Natural killer cell (primary cell): ENCODE measurements around the gene GEMIN4. TPM values are rescaled to one million over a fixed set of nuclear protein-coding genes. Genes with fewer than 3 reads are reported as not detected.
"Not testable (repeated sequence)": the region's sequence is repeated elsewhere in the genome, so short reads cannot be mapped to it uniquely, and the experiment has no call there.

Source experiments
- ATAC-seq, 3 donors: fragments of 150-1000 bp in 2 of 3; fragments of 200-7000 bp in 1 of 3; cut with Tn5 transposase; 1 replicate in 1 of 3; 2 replicates in 2 of 3; pipeline ENCODE4 v1.10.0; 2021; ENCODE audit warnings: mild to moderate bottlenecking in 2 of 3, moderate library complexity in 2 of 3
- DNase-seq, 2 donors: peaks; one replicate each; pipeline versions ENCODE4 v3.0.0 to v3.0.0-alpha.2; 2013 to 2021; ENCODE audit warnings: mixed read lengths in 1 of 2
- H3K27ac ChIP-seq: one replicate; pipeline ENCODE4 v1.5.1; 2013; ENCODE audit warnings: mild to moderate bottlenecking, low read length
- H3K27me3 ChIP-seq: one replicate; pipeline ENCODE4 v1.6.1; 2013; ENCODE audit warnings: low read length; ENCODE audit not compliant: control insufficient read depth, insufficient read depth
- H3K36me3 ChIP-seq: one replicate; pipeline ENCODE4 v1.6.1; 2013; ENCODE audit warnings: low read length; ENCODE audit not compliant: control insufficient read depth, insufficient read depth
- H3K4me1 ChIP-seq: one replicate; pipeline ENCODE4 v1.6.1; 2013; ENCODE audit warnings: low read length; ENCODE audit not compliant: control insufficient read depth, insufficient read depth
- H3K4me3 ChIP-seq: one replicate; pipeline ENCODE4 v1.5.1; 2013; ENCODE audit warnings: low read length
- H3K9me3 ChIP-seq: one replicate; pipeline ENCODE4 v1.6.1; 2013; ENCODE audit warnings: low read length; ENCODE audit not compliant: control insufficient read depth, insufficient read depth
- H3K27ac Mint-ChIP-seq, 2 donors: one replicate each; pipeline ENCODE4 v1.8.0; 2022; ENCODE audit warnings: mild to moderate bottlenecking in 2 of 2, mixed read lengths in 2 of 2, moderate library complexity in 1 of 2
- H3K27me3 Mint-ChIP-seq, 2 donors: one replicate each; pipeline ENCODE4 v1.8.0; 2022; ENCODE audit warnings: low read depth in 2 of 2, mixed read lengths in 2 of 2
- H3K36me3 Mint-ChIP-seq: one replicate; pipeline ENCODE4 v1.8.0; 2022; ENCODE audit warnings: mixed read lengths
- H3K4me1 Mint-ChIP-seq, 2 donors: one replicate each; pipeline ENCODE4 v1.8.0; 2022; ENCODE audit warnings: mixed read lengths in 2 of 2
- H3K4me3 Mint-ChIP-seq: one replicate; pipeline ENCODE4 v1.8.0; 2022; ENCODE audit warnings: mild to moderate bottlenecking, moderate library complexity, mixed read lengths
- H3K9me3 Mint-ChIP-seq, 2 donors: one replicate each; pipeline ENCODE4 v1.8.0; 2022; ENCODE audit warnings: mixed read lengths in 2 of 2
- WGBS: methylation state at CpG from one replicate; pipeline ENCODE4 v1.1.7; 2013; ENCODE audit warnings: missing lambda C conversion rate; ENCODE audit not compliant: insufficient coverage; 5-methylcytosine and 5-hydroxymethylcytosine counted together
- intact Hi-C: fragments of 100-400 bp; cut with micrococcal nuclease; formaldehyde crosslinking; loops from one replicate; pipeline ENCODE4 v1.14.2; 2022
- total RNA-seq, 4 donors: library from RNA; stranded (reverse); fragments of 120-200 nt in 1 of 4; gene quantifications; one replicate each; pipeline versions ENCODE4 v1.2.3 to v1.2.4, GENCODE V29; 2013 to 2022
- TF ChIP-seq, protein P1 (sequence below): fragments of 200-600 bp; IDR thresholded peaks from one replicate; pipeline ENCODE4 v1.8.0; 2022; ENCODE audit warnings: antibody characterized with exemption

Gene GEMIN4
- total RNA-seq, 3 donors from 2014 or later (not counting 1 experiment from before 2014, with no cell fraction given), result 13.7 to 17.1 (median 13.7) TPM

DNA sequence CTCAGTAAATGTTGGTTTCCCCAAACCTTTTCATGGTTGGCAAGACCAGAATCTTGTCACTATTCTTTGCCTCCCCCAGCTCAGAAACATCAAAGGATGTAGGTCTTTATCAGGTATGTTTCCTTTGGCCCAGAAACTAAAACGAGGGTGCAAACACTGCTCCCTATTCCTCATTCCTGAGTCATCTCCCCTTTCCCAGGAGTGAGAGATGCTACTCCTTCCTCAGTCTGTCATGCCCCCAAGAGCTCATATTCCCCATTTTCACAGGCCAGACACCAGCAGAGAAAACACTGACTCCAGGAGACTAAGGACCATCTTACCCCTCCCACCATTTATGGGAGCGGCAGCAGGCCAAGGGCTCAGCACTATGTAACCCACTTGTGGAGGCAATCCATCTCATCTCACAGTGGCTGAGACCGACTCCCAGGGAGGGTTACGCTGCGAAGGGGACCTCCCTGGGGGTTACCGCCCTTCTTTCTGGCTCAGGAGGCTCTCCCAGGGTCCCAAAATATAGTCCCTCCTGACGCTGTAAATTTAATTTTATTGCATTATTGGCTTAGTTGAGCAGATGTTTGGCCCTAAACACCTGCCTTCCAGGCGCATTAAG, 1.5 kb downstream of the GEMIN4 start:
- Histone ChIP-seq H3K9me3 (no peaks in the 10 kb centered on the region), H3K27me3 (no peaks in the 10 kb centered on the region), H3K4me1 (peaks cover 19% of the 10 kb centered on the region), H3K36me3 (peaks cover 17% of the 10 kb centered on the region), H3K4me3 (no peak overlapping the region), H3K27ac (no peak overlapping the region)
- Mint-ChIP-seq H3K27me3 (no peaks in the 10 kb centered on the region), H3K9me3 (no peaks in the 10 kb centered on the region), H3K27ac (peak overlapping the region; percentile 7 to 84), H3K4me1 (peaks cover 23 to 42% of the 10 kb centered on the region in 2 donors), H3K4me3 (peak overlapping the region; percentile 94), H3K36me3 (no peaks in the 10 kb centered on the region)
- 86% methylated on average over 8 of the region's 8 CpGs for WGBS
- intact Hi-C loops, result loop anchor here (2.0 kb wide), 1 partner anchor 18 kb away; the partner anchor contains the start of gene TLCD3A
- no peak for ATAC-seq
- TF ChIP-seq, protein P1, sequence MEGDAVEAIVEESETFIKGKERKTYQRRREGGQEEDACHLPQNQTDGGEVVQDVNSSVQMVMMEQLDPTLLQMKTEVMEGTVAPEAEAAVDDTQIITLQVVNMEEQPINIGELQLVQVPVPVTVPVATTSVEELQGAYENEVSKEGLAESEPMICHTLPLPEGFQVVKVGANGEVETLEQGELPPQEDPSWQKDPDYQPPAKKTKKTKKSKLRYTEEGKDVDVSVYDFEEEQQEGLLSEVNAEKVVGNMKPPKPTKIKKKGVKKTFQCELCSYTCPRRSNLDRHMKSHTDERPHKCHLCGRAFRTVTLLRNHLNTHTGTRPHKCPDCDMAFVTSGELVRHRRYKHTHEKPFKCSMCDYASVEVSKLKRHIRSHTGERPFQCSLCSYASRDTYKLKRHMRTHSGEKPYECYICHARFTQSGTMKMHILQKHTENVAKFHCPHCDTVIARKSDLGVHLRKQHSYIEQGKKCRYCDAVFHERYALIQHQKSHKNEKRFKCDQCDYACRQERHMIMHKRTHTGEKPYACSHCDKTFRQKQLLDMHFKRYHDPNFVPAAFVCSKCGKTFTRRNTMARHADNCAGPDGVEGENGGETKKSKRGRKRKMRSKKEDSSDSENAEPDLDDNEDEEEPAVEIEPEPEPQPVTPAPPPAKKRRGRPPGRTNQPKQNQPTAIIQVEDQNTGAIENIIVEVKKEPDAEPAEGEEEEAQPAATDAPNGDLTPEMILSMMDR, result no peak
- no peak for DNase-seq

DNA sequence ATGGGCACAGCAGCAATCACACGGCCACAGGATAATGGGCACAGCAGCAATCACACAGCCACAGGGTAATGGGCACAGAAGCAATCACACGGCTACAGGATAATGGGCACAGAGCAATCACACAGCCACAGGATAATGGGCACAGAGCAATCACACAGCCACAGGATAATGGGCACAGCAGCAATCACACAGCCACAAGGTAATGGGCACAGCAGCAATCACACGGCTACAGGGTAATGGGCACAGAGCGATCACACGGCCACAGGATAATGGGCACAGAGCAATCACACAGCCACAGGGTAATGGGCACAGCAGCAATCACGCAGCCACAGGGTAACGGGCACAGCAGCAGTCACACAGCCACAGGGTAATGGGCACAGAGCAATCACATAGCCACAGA, 2.7 kb downstream of the GEMIN4 start:
- Histone ChIP-seq H3K4me1 (peaks cover 19% of the 10 kb centered on the region), H3K36me3 (peaks cover 26% of the 10 kb centered on the region)
- H3K27me3 ChIP-seq, H3K27ac ChIP-seq, H3K9me3 ChIP-seq, H3K27ac Mint-ChIP-seq, ATAC-seq, H3K4me3 ChIP-seq, intact Hi-C loops, H3K4me3 Mint-ChIP-seq, H3K27me3 Mint-ChIP-seq, DNase-seq, H3K36me3 Mint-ChIP-seq, H3K9me3 Mint-ChIP-seq: not testable (repeated sequence)
- peaks cover 23 to 42% of the 10 kb centered on the region in 2 donors for H3K4me1 Mint-ChIP-seq
- 91% methylated on average over 6 of the region's 7 CpGs for WGBS

DNA sequence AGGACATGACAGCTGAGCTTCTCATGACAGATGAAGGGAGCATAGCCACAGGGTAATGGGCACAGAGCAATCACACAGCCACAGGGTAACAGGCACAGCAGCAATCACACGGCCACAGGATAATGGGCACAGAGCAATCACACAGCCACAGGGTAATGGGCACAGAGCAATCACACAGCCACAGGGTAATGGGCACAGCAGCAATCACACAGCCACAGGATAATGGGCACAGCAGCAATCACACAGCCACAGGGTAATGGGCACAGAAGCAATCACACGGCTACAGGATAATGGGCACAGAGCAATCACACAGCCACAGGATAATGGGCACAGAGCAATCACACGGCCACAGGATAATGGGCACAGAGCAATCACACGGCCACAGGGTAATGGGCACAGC, 3.5 kb downstream of the GEMIN4 start:
- H3K4me3 ChIP-seq, H3K9me3 Mint-ChIP-seq, H3K4me3 Mint-ChIP-seq, H3K27me3 Mint-ChIP-seq, intact Hi-C loops, ATAC-seq, H3K36me3 Mint-ChIP-seq, H3K9me3 ChIP-seq, DNase-seq, H3K27ac ChIP-seq, H3K27me3 ChIP-seq: not testable (repeated sequence)
- peaks cover 30% of the 10 kb centered on the region for H3K36me3 ChIP-seq
- peaks cover 23 to 42% of the 10 kb centered on the region in 2 donors for H3K4me1 Mint-ChIP-seq
- WGBS, result 100% methylated on average over 4 of the region's 4 CpGs
- peak overlapping the region in 1 of 2 donors; percentile 11 for H3K27ac Mint-ChIP-seq
- peaks cover 19% of the 10 kb centered on the region for H3K4me1 ChIP-seq

DNA sequence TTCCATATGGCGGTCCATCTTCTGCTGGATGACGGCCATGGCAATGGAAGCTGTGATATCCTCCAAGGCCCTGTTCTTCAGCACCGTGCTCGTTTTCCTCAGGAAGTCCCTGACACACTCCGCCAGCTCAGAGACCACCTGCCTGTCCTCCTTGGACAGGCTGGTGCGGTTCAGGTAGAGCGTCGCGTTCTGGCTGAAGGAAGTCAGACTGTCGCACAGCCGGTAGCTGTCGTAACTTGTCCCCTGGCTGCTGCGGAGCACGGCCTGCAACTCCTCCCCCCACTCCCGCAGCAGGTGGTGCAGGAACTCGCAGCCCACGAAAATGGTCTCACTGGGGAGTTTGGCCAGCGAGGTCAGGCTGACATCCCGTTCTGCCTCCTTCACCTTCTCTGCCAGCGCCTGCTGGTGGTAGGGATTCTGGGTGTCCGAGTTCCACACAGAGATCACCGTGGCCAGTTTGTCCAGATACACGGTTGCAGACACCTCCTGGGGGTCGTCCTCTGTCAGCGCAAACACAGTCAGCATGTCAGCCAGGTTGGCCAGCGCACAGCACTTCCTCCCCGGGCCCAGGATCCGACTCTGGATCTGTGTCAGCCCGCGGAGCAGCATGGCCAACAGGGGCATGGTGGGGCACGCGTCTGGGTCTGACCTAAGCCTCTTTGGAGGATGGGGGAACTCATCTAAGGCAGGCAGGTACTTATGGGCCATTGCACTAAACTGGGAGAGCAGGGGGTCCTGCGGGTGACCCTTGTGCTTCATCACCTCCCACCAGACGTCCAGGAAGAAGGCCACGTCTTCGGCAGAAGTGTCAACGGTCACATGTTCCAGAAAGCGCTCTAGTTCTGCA, 5.1 kb downstream of the GEMIN4 start:
- Histone ChIP-seq H3K27ac (no peak overlapping the region), H3K27me3 (no peaks in the 10 kb centered on the region), H3K4me1 (peaks cover 12% of the 10 kb centered on the region), H3K9me3 (no peaks in the 10 kb centered on the region), H3K4me3 (no peak overlapping the region), H3K36me3 (peaks cover 32% of the 10 kb centered on the region)
- TF ChIP-seq, protein P1, result no peak
- Mint-ChIP-seq H3K4me3 (no peak overlapping the region), H3K27ac (no peak overlapping the region), H3K36me3 (no peaks in the 10 kb centered on the region), H3K9me3 (no peaks in the 10 kb centered on the region), H3K4me1 (peaks cover 23 to 32% of the 10 kb centered on the region in 2 donors), H3K27me3 (no peaks in the 10 kb centered on the region)
- no peak for DNase-seq
- no peak for ATAC-seq
- intact Hi-C loops, result no loop called here
- 97% methylated on average over 38 of the region's 38 CpGs for WGBS
